ENCODE results near the gene COL4A5.
"Not testable (repeated sequence)": the region's sequence is repeated elsewhere in the genome, so short reads cannot be mapped to it uniquely, and the experiment has no call there.

Gene COL4A5

DNA sequence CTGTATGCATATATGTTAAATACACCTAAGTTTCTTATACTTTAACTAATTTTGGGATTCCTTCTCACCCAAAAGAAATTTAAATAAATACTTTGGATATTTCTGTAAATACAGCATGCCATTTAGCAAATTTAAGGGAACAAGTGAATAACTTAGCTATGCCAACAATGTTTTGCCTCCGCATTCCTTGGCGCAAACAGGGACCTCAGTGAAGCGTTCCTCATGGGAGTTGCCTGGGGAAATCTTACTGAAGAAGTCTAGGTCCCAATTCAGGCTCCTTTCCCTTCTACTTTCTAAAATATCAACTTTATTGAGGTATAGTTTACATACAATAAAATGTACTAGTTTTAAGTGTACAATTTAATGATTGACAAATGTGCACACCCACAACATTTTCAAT, 25.0 kb downstream of the COL4A5 start:
- no peak overlapping the region for H3K4me3 ChIP-seq (ENCODE audit: low read depth, low read length, poor library complexity, severe bottlenecking)

DNA sequence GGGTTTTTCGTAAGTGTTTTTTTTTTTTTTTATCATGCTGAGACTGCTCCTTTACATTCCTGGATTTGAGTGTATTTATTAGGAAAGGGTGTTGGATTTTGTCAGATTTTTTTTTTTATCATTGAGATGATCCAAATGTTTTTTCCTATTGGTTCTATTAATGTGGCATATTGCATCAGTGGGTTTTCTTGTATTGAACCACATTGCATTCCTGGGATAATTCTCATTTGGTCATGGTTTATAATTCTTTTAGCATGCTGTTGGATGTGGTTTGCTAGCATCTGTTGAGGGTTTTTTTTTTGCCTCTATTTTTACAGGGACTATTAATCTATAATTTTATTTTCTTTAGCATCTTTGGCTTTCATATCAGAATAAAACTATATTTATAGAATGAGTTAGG, 28.8 kb downstream of the COL4A5 start:
- Histone ChIP-seq H3K4me3 (ENCODE audit: low read depth, low read length, poor library complexity, severe bottlenecking) (no peak overlapping the region), H3K4me2 (ENCODE audit: low read length) (no peak overlapping the region), H3K79me2 (ENCODE audit: insufficient read depth, low read length) (no peaks in the 10 kb centered on the region), H3K4me1 (ENCODE audit: insufficient read depth, low read length, severe bottlenecking) (no peaks in the 10 kb centered on the region), H4K20me1 (ENCODE audit: insufficient read depth, low read length) (no peaks in the 10 kb centered on the region), H3K27ac (ENCODE audit: low read depth, low read length, poor library complexity, severe bottlenecking) (no peak overlapping the region), H3K9me2 (ENCODE audit: low read depth, low read length) (no peaks in the 10 kb centered on the region), H3K36me3 (ENCODE audit: insufficient read depth, low read length) (no peaks in the 10 kb centered on the region), H3F3A (ENCODE audit: insufficient read depth, low read length) (no peaks in the 10 kb centered on the region), H2AFZ (ENCODE audit: low read length) (no peak overlapping the region), H3K9ac (ENCODE audit: low read length) (no peak overlapping the region), H3K9me3 (ENCODE audit: low read length) (no peaks in the 10 kb centered on the region), H3K27me3 (ENCODE audit: insufficient read depth, low read length) (no peaks in the 10 kb centered on the region)
- TF ChIP-seq EZH2 (IDR thresholded peaks at IDR 0.05; ENCODE audit: borderline replicate concordance, low read length) = no peak
- TF ChIP-seq, protein P1, sequence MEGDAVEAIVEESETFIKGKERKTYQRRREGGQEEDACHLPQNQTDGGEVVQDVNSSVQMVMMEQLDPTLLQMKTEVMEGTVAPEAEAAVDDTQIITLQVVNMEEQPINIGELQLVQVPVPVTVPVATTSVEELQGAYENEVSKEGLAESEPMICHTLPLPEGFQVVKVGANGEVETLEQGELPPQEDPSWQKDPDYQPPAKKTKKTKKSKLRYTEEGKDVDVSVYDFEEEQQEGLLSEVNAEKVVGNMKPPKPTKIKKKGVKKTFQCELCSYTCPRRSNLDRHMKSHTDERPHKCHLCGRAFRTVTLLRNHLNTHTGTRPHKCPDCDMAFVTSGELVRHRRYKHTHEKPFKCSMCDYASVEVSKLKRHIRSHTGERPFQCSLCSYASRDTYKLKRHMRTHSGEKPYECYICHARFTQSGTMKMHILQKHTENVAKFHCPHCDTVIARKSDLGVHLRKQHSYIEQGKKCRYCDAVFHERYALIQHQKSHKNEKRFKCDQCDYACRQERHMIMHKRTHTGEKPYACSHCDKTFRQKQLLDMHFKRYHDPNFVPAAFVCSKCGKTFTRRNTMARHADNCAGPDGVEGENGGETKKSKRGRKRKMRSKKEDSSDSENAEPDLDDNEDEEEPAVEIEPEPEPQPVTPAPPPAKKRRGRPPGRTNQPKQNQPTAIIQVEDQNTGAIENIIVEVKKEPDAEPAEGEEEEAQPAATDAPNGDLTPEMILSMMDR (IDR thresholded peaks at IDR 0.05; ENCODE audit: low read length) = no peak

More for the DNA sequence above, 25.0 kb downstream of the COL4A5 start:
- no peaks in the 10 kb centered on the region for H3F3A ChIP-seq (ENCODE audit: insufficient read depth, low read length)
- no peak overlapping the region for H3K9ac ChIP-seq (ENCODE audit: low read length)
- no peak overlapping the region for H3K27ac ChIP-seq (ENCODE audit: low read depth, low read length, poor library complexity, severe bottlenecking)
- no peaks in the 10 kb centered on the region for H3K27me3 ChIP-seq (ENCODE audit: insufficient read depth, low read length)
- H3K9me3 ChIP-seq (ENCODE audit: low read length) = no peaks in the 10 kb centered on the region
- no peak overlapping the region for H2AFZ ChIP-seq (ENCODE audit: low read length)
- TF ChIP-seq, protein P1 (IDR thresholded peaks at IDR 0.05; ENCODE audit: low read length) = no peak
- no peak for TF ChIP-seq EZH2 (IDR thresholded peaks at IDR 0.05; ENCODE audit: borderline replicate concordance, low read length)
- H4K20me1 ChIP-seq (ENCODE audit: insufficient read depth, low read length) = no peaks in the 10 kb centered on the region
- H3K9me2 ChIP-seq (ENCODE audit: low read depth, low read length) = no peaks in the 10 kb centered on the region
- H3K4me1 ChIP-seq (ENCODE audit: insufficient read depth, low read length, severe bottlenecking) = no peaks in the 10 kb centered on the region
- no peak overlapping the region for H3K4me2 ChIP-seq (ENCODE audit: low read length)
- no peaks in the 10 kb centered on the region for H3K79me2 ChIP-seq (ENCODE audit: insufficient read depth, low read length)
- H3K36me3 ChIP-seq (ENCODE audit: insufficient read depth, low read length) = no peaks in the 10 kb centered on the region

DNA sequence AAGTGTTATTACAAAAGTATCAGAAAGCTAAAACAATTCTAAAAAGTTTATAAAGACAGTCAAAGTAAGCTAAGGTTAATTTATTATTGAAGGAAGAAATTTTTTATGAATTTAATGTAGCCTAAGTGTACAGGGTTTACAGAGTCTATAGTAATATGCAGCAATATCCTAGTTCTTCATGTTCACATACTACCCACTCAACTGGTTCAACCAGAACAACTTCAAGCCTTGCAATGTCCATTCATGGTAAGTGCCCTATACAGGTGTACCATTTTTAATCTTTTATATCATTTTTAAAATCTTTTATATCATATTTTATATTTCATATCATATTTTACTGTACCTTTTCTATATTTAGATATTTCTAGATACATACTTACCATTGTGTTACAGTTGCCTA, 34.3 kb downstream of the COL4A5 start:
- TF ChIP-seq, protein P1 (IDR thresholded peaks at IDR 0.05; ENCODE audit: low read length) = no peak
- TF ChIP-seq EZH2 (IDR thresholded peaks at IDR 0.05; ENCODE audit: borderline replicate concordance, low read length) = no peak
- no peaks in the 10 kb centered on the region for H3K79me2 ChIP-seq (ENCODE audit: insufficient read depth, low read length)
- no peaks in the 10 kb centered on the region for H3K9me3 ChIP-seq (ENCODE audit: low read length)
- H3K9ac ChIP-seq (ENCODE audit: low read length) = no peak overlapping the region
- no peak overlapping the region for H3K4me3 ChIP-seq (ENCODE audit: low read depth, low read length, poor library complexity, severe bottlenecking)
- no peak overlapping the region for H3K27ac ChIP-seq (ENCODE audit: low read depth, low read length, poor library complexity, severe bottlenecking)
- H2AFZ ChIP-seq (ENCODE audit: low read length) = no peak overlapping the region
- no peaks in the 10 kb centered on the region for H3K36me3 ChIP-seq (ENCODE audit: insufficient read depth, low read length)
- no peaks in the 10 kb centered on the region for H3K9me2 ChIP-seq (ENCODE audit: low read depth, low read length)
- H3K4me1 ChIP-seq (ENCODE audit: insufficient read depth, low read length, severe bottlenecking) = no peaks in the 10 kb centered on the region
- H4K20me1 ChIP-seq (ENCODE audit: insufficient read depth, low read length) = no peaks in the 10 kb centered on the region
- no peak overlapping the region for H3K4me2 ChIP-seq (ENCODE audit: low read length)
- H3K27me3 ChIP-seq (ENCODE audit: insufficient read depth, low read length) = no peaks in the 10 kb centered on the region
- no peaks in the 10 kb centered on the region for H3F3A ChIP-seq (ENCODE audit: insufficient read depth, low read length)

DNA sequence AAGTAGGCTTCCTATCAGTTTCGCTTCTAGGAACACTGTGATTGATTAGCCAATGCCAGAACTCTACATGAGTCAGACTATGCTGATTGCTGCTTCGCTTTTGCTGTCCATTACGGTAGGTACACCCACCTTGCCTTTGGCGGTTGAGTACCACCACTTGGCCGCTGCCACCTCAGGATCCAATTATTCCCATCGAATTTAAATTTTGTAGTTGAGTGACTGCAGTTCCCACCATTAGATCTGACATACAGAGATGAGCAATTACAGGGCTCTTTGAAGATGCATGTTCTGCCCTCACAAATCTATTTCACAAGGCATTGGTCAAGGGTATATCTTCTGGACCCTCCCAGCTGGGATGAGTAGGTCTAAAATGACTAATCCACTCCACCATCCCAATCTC, 41.9 kb downstream of the COL4A5 start:
- not testable (repeated sequence) for H3K4me2 ChIP-seq (ENCODE audit: low read length); H3K4me3 ChIP-seq (ENCODE audit: low read depth, low read length, poor library complexity, severe bottlenecking); H3K9me2 ChIP-seq (ENCODE audit: low read depth, low read length); H3K27me3 ChIP-seq (ENCODE audit: insufficient read depth, low read length); H3K4me1 ChIP-seq (ENCODE audit: insufficient read depth, low read length, severe bottlenecking); H3K79me2 ChIP-seq (ENCODE audit: insufficient read depth, low read length); H4K20me1 ChIP-seq (ENCODE audit: insufficient read depth, low read length); H2AFZ ChIP-seq (ENCODE audit: low read length); H3K36me3 ChIP-seq (ENCODE audit: insufficient read depth, low read length); H3K9me3 ChIP-seq (ENCODE audit: low read length); H3F3A ChIP-seq (ENCODE audit: insufficient read depth, low read length); H3K9ac ChIP-seq (ENCODE audit: low read length); H3K27ac ChIP-seq (ENCODE audit: low read depth, low read length, poor library complexity, severe bottlenecking)
